ENCODE measurements around the gene RBCK1.

GRCh38 chr20:460707-461106 lies 52.6 kb downstream of the RBCK1 start:
- no peak for TF ChIP-seq CTCF (IDR thresholded peaks at IDR 0.05; ENCODE audit: low read length)
- no peak for TF ChIP-seq EZH2phosphoT487 (IDR thresholded peaks at IDR 0.05; ENCODE audit: low read length)
- no peak for TF ChIP-seq EZH2 (optimal IDR thresholded peaks at IDR 0.05; ENCODE audit: low read depth, low read length)
